K562 treated with DMSO at 1 percent for 24 hours (cell line): ENCODE data around the gene CCDC184. TPM values are rescaled to one million over a fixed set of nuclear protein-coding genes. Genes with fewer than 3 reads are reported as not detected.

ENCODE experiments used
- total RNA-seq: library from RNA; unstranded; fragments of 300-600 nt; gene quantifications from 2 replicates; pipeline ENCODE4 v1.2.3, GENCODE V29; 2022; ENCODE audit warnings: low read depth; ENCODE audit not compliant: insufficient read depth

The CCDC184 gene
- 0.71 and 0.89 TPM in 2 replicates for total RNA-seq

DNA sequence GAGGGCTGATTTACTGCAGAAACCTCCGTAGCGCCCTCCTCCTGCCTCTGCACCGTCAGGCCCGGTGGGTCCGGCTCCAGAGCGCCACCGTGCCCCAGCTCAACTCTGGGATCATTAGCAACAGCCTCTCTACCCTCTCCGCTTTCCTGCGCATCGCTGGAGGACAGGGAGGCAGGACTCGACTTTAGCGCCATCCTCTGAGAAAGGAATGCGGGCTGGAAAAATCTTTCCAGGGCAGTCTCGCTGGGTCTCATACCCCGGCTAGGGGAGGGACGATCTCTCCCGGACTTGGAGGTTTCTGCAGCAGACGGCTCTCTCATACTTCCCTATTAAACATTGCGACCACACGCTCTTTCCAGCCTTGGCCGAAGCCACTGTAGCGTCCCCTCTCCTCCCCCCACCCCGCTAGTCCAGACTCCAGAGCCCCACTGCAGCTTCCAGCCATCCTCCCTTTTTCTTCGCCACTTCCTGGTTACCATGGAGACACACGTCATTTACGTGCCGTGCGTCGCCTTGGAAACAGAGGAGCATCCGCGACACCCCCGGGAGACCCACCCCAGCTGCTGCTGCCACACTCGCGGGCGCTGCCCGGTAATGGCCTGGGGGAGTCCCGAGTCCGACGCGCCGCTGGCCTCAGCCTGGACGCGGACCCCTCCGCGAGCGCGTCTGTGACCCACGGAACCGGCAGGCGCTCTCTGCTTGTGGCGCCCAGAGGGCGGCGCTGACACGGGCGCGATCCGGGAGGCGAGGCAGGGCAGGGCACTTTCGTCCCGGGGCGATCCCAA lies at the start of gene CCDC184:
TSS of gene CCDC184 (plus strand) at position 554 of the 785 bp plus-strand sequence. CDS start 479 bp downstream, outside the sequence.

GRCh38 chr12:48157018-48157888 lies 26.2 kb upstream of the CCDC184 start, which contains the start of gene ASB8:
TSS of gene ASB8 (minus strand) at chr12:48157515. CDS start at chr12:48153496, 4,019 bp downstream.

DNA sequence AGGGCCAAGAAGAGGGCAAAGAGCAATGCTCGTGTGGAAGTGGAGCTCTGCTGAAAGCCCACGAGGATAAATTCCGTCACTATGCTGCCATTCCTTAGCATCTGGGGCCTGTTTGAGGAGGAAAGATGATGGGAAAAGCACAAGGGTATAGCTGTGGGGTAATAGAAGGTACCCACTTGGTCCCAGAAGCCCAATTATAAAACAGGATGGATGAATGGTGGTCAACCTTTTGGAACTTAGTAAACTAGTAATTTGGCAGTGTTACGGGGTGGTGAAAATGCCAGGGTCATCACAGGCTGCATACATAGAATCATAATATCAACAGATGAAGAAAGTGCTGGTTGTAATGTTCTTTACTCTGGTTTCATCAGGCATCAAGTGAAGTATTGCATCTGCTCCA lies 19.7 kb downstream of the CCDC184 start, which contains the start of gene OR10AD1:
TSS of gene OR10AD1 (minus strand) at position 101 of the 400 bp plus-strand sequence. CDS start at position 101, 0 bp downstream.

Other genes starting within 250 kb of the CCDC184 start
- gene TMEM106C, start 220.0 kb upstream of the CCDC184 start, total RNA-seq: 167 and 170 TPM in 2 replicates
- not detected in 2 replicates for gene COL2A1, start 179.2 kb upstream of the CCDC184 start, total RNA-seq
- gene SENP1, start 77.6 kb upstream of the CCDC184 start, total RNA-seq: 12.3 and 13.6 TPM in 2 replicates
- gene PFKM, start 64.3 kb upstream of the CCDC184 start, total RNA-seq: 38.2 and 42.0 TPM in 2 replicates
- 26.1 and 29.5 TPM in 2 replicates for gene ASB8, start 26.1 kb upstream of the CCDC184 start, total RNA-seq
- gene OR10AD1, start 19.6 kb downstream of the CCDC184 start, total RNA-seq: 0.45 TPM in 1 of 2 replicates, not detected in the other
- 15.1 and 17.6 TPM in 2 replicates for gene ZNF641, start 167.3 kb downstream of the CCDC184 start, total RNA-seq